GM21576 (cell line): ENCODE results near the gene DLGAP4.
"Not testable (repeated sequence)": the region's sequence is repeated elsewhere in the genome, so short reads cannot be mapped to it uniquely, and the experiment has no call there.

Experiments used
- ATAC-seq: cut with Tn5 transposase; IDR thresholded peaks from one replicate; pipeline ENCODE4 v1.9.1; 2021; ENCODE audit warnings: mild to moderate bottlenecking, moderate library complexity; ENCODE audit not compliant: unreplicated experiment

DLGAP4 gene

DNA sequence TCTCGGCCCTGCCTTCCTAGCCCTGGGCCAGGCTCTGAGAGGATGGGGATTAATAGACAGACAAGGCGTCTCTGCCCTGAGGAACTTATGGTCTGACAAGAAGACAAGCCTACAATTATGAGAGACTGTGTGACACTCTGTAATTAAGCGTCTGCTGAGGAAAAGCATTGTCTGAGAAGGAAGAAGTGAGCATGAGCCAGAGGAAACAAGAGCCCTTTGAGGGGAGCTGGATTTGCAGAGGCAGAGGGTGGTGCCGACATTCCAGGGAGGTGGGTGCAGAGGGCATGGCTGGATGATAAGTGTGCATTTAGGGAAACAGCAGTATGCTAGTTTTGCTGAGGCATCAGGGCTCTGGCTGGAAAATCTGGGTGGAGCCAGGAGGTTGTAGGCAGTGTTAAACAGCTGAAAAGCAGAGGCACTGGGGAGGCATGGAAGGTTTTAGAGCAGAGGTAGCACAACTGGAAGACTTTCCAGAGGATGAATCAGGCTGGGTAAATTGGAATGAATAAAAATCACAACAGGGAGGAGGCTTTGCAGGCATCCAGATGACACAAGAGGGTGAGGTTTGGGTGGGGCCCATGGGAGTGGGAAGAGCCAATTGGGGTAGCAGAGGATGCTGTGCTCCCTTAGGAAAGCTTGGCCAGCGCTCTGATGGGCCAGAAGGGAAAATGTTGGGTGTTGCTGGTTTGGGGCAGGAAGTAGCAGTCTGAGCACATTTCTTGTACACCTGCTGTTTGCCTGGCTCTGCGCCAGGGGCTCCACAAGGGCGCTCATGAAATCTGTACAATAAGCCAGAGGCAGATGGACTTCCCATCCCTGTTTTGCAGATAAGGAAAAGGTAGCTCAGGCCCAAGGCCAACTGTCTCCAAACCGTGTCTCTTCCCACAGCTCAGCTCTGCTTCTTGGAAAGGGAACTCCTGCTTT lies 161.2 kb downstream of the DLGAP4 start:
- no peak for ATAC-seq

DNA sequence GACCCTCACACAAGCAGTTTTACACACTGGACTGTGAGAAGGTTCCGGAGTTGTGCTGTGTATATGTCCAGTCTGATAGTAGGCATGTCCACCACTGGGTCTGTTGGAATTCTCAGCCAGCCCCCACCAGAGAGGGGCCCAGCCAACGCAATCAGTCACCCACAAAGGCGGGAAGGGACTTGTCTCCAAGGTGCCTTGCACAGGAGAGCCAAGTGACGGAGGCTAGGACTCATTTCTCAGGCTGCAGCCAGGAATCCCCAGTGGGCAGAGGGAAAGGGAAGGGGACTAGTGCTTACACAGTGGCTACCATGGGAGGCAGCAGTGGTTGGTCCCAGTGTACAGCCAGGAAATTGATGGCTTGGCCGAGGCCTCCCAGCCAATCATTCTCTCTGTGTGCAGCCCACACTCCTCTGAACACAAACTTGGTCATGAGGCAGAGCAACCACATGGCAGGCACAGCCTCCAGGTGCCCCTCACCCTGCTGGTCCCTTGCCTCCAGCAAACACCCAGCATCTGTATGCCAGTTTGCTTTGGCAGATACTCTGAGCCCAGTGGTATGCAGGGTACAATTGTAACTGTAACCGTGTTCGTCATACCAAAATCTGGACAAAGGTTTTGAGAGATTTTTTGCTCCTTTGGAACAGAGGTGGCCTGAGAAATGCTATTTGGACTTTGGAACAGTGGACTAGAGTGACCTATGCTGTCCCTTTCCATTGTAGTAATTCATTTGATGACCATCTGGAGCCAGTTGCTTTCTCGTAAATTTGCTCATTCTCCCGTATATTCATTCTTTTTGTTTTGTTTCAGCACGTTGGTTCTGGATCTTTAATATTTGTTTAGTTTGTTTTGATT lies 162.2 kb downstream of the DLGAP4 start:
- ATAC-seq, result no peak

DNA sequence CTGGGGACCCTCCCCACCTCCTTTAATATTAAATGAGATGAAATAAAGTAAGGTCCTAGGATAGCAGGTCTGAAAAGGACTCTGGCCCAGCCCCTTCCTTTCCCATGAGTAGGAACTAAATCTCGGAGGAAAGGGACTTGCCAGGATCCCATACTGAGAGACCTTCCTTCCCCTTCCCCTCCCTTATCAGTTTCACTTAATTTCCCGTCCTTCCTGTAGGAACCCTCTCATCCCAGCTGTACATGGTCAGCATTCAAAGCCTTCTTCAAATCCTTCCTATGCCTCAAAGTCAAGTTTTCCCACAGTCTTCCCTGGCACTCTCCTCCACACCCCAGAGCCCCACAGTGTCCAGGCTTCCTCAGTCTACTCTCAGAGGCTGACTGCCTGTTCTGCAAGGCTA lies 163.8 kb downstream of the DLGAP4 start:
- no peak for ATAC-seq

DNA sequence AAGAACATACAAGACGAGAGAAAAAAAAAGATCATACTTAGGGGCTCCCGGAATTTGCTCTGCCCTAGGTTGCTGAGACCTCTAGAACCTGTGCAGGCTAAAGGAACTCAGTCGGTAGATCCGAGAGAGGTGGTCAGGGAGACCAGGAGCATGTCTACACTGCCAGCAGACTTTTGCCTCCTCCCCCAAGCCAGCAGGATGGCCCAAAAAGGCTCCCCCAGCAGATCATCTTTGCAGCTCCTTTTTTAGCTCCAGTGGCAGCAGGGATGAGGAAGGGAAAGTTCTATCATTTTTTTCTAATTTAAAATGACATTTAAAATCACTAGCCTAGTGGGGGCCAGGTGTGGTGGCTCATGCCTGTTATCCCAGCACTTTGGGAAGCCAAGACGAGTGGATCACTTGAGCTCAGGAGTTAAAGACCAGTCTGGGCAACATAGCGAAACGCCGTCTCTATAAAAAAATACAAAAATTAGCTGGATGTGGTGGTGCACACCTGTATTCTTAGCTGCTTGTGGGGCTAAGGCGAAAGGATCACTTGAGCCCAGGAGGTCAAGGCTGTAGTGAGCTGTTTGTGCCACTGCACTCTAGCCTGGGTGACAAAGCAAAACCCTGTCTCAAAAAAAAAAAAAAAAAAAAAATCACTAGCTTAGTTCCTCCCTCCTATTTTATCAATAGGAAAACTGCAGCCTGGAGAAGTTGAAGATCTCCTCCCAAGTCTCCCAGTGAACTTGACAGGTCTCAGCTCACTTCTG lies 165.9 kb downstream of the DLGAP4 start:
- ATAC-seq, result no peak

DNA sequence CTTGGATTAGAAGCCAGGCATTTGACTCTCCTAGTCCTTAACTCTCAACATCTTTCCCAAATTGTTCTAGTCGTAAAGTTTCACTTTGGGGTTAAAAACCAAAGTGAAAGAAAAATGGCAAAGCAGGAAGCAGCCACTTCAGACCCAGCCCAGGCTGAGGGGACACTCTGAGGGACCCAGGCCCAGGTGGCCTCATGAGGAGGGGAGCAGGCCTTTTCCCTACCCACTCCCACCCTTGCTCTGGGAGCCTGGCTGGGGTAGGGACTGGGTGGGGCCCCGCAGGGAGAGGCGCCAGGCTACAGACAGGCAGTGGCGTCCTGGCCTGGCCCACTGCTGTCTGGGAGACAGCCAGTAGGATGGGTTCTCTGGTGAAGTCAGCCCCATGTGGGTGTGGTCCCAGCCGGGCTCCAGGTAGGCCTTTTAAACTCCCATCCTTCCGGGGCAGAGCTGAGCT lies 166.5 kb downstream of the DLGAP4 start:
- ATAC-seq, result no peak

DNA sequence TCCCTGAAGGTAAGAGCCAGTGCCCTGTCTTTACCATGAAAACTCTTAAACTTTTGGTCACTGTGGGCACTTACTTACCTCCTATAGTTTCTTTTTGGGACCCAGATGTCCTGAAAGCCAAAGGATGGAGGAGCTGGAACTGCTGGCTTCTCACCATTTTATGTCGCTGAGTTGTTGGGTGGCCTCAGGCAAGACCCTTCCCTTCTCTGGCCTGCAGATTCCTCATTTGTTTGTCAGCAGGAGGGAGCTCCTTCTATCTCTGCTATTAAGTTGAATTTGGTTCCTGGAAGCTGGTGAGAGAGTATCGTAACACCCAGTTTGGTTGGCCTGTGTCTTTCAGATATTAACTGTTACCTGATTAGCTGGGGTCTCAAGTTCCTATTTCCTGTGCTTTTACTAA lies 167.0 kb downstream of the DLGAP4 start:
- no peak for ATAC-seq

DNA sequence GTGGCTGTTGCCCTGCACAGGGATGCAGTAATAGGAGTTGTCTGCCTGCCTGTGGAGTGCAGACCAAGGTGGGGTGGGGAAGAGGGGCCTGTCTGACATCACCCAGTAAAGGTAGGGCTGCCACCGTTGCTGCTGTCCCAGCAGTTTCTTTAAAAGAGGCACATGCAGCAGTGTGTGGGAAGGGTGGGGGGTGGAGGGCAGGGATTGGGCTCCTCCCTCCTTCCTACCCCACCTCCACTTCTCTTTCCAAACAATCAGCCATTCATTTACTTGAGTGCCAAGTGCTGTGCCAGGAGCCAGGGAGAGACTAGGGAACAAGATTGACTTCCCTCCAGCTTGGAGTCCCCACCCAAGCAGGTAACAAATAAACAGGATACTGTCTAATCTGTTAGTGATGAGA lies 168.4 kb downstream of the DLGAP4 start:
- no peak for ATAC-seq

DNA sequence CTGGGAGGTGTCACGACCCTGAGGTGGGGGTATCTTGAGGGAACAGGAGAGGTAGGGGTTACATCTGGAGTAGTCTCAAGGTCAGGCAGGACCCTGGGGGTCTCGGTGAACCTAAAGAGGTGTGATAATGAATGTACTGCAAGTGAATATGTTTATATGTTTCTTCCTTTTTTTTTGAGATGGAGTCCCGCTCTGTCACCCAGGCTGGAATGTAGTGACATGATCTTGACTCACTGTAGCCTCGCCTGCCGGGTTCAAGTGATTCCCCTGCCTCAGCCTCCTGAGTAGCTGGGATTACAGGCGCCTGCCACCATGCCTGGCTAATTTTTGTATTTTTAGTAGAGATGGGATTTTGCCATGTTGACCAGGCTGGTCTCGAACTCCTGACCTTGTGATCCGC lies 168.9 kb downstream of the DLGAP4 start:
- ATAC-seq, result not testable (repeated sequence)

DNA sequence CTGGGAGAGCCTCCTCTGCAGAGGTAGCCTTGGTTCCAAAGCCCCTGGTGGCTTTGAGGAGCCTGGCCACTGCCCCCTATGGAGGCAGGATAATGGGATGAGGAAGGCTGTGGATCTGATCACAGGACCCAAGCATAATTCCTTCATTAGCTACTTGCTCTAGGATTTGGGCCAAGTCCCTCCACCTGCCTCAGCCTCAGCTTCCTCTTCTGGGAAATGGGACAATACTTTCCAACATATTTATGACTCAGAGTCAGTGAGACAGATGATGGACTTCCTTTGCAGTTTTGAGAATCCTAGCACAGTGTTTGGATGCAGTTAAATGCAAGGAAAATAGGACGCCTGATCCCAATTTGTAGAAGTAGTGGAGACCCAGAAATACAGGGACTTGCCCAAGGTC lies 171.3 kb downstream of the DLGAP4 start:
- no peak for ATAC-seq

DNA sequence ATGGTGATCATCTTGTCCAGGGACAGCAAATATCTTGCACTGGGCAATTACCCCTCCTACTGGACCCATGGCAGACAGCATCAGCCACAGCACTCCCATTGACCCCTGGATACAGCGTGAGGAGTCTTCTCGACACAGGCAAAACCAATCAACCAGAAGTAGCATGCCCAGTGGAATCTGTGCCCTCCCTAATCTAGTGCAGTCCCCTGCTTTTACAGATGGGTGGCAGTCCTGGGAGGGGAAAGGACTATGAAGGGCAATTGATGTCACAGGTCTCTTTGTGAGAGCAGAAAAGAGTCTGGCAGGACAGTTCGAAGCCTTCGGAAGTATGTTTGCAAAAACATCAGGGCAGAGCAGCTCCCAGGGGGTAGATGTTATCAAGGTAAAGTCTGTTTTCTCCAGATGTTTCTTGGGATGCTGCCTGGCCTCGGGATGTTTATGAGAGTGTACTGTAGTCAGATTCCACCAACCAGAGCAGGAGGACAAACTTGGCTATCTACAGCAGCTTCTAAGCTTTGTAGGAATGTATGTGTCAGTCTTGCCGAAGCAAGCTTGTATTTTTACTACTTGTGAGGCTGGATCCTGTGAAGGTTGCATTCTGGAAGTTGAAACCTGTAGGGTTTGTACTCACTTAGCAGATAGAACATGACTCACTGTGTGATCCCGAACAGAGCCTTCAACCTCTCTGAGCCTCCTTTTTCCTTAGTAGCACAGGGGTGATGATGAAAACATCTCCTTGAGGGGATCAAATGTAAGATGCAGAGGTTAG lies 172.2 kb downstream of the DLGAP4 start:
- ATAC-seq, result no peak

DNA sequence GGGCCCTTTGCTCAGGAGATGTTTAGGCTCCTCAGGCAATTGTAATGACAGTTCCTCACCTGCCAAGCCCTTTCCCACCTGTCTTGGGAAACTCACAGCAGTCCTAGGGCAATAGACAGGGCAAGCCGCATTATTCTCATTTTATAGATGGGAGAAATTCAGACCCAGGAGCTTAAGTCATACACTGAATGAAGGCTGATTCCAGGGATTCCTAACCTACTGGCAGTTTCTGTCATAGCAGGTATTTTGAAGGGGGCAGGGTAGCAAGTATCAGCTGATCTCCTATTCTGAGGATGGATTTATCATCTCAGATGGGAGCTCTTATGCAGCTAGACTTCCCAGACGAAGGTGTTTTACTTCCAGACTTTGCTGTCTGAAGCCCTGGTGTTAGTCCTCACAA lies 173.8 kb downstream of the DLGAP4 start:
- no peak for ATAC-seq

DNA sequence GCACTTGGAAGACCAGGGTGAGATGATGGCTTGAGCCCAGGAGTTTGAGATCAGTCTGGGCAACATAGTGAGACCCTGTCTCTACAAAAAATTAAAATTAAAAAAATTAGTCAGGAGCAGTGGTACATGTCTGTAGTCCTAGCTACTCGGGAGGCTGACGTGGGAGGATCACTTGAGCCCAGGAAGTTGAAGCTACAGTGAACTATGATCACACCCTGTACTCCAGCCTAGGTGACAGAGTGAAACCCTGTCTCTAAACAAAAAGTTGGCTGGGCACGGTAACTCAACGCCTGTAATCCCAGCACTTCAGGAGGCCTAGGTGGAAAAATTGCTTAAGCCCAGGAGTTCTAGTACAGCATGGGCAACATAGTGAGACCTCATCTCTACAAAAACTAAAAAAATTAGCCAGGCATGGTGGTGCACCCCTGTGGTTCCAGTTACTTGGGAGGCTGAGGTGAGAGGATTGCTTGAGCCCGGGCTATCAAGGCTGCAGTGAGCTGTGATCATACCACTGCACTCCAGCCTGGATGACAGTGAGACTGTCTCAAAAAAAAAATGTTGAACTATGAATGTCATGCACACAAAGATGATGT lies 174.4 kb downstream of the DLGAP4 start:
- no peak for ATAC-seq

DNA sequence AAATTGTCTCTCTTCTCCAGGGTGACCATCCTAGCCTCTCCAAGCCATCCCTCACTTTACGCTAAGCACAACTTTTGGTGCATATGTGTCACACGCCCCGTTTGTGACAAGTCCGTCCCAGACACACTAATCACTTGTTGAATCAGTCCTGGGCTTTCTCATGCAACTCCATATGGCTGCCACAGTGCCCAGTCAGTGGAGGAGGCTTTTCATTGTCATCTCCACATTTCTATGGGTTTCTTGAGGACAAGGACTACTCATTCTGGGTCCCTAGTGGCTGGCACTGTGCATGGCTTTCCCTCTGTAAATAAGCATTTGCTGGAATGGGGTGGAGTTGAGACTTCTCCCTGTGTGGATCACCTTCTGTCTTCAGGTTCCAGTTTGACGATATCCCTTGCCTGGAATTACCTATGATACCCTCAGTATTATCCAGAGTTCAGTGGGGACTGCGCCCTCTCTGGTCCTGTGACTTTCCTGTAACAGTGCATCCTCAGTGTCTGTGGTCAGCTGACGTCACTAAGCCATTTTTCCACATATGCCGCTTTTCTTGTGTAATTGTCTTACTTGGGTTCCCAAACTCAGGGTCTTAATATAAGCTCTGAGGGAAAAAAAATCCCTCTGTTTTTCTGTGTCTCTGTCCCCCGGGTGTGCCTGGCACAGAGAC lies 175.4 kb downstream of the DLGAP4 start:
- no peak for ATAC-seq

DNA sequence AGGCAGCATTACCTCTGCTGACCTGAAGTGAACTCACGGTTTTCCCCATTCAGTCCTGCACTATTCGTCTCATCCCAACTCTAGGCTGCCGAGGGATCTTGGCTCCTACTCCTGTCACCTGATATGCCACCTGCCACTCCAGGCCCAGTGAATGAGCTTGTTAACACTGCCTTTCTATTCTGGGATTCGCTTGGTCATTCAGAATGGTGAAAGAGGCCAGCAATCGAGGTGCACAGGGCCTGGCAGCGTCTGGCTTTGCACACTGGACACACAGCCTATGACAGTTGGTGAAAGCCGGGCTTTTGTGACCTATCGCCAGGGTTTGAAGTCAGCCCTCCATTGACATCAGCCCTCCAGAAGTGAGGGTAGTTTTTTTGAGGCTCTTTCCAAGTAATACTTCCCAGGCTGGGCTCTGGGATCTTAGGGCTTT lies 175.9 kb downstream of the DLGAP4 start:
- no peak for ATAC-seq

DNA sequence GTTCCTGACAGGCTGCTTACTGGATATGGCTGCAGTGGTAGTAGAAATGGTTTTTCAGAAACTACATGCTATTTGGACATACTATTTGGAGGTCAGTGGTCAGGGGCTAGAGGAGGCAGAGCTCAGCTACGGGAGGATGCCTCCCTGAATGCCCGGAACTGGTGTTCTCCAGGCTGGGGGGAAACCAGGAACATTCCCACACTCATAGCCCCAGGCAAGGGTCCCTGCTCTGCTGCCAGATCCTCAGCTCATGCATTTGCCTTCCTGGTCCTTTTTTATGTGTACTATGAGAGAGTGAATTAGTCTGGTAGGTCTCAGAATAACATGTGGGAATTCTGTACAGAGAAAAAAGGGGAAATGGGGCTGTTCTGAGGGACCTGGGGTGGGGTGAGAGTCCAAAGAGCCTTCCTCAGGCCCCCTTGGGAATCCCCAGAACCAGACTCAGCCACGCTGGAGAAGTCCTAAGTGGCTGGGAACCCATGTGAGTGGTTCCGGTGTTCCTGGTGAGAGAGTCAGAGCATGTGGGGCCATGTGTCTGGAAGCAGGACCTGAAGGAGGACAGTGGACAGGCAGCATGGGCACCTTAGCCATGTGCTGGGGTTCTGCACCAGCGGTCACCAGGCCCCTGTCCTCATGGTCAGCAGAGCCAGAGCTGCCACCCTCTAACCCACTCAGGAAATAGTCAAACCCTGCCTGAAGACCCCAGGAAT lies 177.2 kb downstream of the DLGAP4 start:
- ATAC-seq, result no peak

DNA sequence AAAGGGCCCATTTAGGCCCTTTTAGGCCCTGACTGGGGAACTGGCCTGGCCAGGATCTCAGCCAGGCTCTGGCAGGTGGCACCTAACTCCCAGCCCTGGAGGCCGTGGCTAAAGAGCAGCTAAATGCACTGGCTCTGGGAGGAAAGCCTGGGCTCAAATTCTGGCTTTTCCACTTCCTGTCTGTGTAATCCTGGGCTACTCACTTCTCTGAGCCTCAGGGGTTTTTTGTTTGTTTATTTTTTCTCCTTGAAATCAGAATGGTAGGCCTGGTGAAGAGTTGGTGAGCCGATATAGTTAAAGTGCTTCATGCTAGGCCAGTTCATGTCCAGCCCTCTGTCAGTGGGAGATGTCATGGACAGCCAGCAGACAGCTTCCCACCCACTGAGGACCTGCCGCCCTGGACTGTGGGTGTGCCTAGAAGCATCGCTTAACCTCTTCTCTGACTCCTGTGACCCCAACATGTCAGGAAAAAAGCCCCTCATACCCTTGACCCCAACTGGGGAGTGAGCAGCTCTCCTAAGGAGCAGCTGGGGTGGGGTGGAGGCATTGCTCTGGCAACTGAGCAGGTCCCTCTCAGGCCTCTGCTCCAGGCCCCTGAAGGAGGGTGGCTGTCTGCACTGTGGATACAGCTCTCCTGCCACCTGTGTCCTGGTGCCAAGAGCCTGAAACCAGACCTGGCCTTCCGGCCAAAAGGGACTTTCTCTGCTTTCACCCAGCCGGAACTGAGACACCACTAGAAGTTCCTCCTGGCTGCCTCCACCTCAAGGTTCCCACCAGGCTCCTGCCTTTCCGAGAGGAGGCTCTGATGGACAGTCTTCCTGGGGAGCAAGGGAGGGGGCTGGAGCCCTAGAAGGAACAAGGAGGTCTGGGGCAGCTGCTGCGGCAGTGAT lies 178.0 kb downstream of the DLGAP4 start:
- ATAC-seq, result no peak

DNA sequence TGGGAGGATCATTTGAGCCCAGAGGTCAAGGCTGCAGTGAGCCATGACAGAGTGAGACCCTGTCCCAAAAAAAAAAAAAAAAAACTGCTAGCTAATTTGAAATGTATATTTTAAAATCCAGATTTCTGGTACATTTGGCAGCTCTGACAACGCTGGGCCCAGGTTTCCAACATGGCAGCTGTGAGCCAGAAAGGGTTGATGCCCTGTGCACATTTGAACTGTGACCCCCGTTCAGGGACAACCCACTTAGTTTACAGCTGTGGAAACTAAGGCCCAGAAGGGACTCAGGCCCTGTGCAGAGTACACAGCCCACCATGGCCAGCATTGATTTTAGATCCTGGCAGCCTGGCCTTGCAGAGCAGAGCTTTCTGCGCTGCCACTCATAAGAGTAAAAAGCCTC lies 179.1 kb downstream of the DLGAP4 start:
- ATAC-seq, result no peak

DNA sequence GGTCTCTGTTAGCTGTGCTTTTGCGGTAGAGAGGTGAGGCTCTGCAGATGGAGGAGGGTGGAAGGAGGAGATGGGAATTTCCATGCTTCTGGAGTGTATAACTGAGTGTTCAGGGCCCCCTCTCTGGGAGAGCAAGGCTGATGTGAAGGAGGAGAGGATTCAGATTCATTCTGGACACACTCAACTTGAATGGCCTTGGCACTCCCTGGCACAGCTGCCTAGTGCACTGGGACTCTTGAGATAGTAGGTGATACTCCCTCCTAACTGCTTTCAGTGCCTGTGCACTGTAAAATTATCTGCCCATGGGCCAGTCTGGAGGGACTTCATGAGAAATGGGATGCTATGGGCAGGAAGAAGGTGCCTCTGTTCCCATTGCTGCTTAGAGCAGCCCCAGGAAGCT lies 180.9 kb downstream of the DLGAP4 start:
- ATAC-seq, result no peak
